PC-3 (cell line): Measurements from ENCODE around the gene PRLH. TPM values are rescaled to one million over a fixed set of nuclear protein-coding genes. Genes with fewer than 3 reads are reported as not detected.

ENCODE experiments used
- ATAC-seq: fragments of 200-7000 bp; cut with Tn5 transposase; 2 replicates; pipeline ENCODE4 v1.9.1; 2020; ENCODE audit warnings: mild to moderate bottlenecking, moderate library complexity
- BruUV-seq: library from RNA; stranded (reverse); fragments of 400-500 nt; replicated peaks from 2 replicates; lab custom pipeline; 2021; lab: Mats Ljungman, UMichigan
- CTCF ChIA-PET: fragments of 300-600 bp; sonication (Branson Sonifier 250); formaldehyde crosslinking; loops from one replicate; lab custom pipeline; 2022; ENCODE audit warnings: antibody characterized with exemption; lab: Charles Lee
- POLR2A ChIA-PET: fragments of 300-600 bp; sonication (Branson Sonifier 250); formaldehyde crosslinking; loops from one replicate; lab custom pipeline; 2022; ENCODE audit warnings: antibody characterized with exemption; ENCODE audit not compliant: unreplicated experiment; lab: Charles Lee
- DNase-seq: peaks from one replicate; pipeline ENCODE4 v3.0.0-alpha.2; 2015
- H2AFZ ChIP-seq: fragments of 300-600 bp; sonication (generic); 2 replicates; pipeline ENCODE4 v1.6.0; 2016; ENCODE audit warnings: antibody characterized with exemption, low read length
- H3F3A ChIP-seq: fragments of 300-600 bp; sonication (generic); one replicate; pipeline ENCODE4 v1.6.0; 2017; ENCODE audit warnings: antibody characterized with exemption, low read length, control low read depth, mild to moderate bottlenecking; ENCODE audit not compliant: unreplicated experiment
- H3K27ac ChIP-seq: fragments of 300-600 bp; sonication (generic); 2 replicates; pipeline ENCODE4 v1.5.1; 2016; ENCODE audit warnings: mild to moderate bottlenecking, low read length
- H3K27me3 ChIP-seq: fragments of 300-600 bp; sonication (generic); 2 replicates; pipeline ENCODE4 v1.6.1; 2016; ENCODE audit warnings: low read length, mixed read lengths
- H3K36me3 ChIP-seq: fragments of 300-600 bp; sonication (generic); 2 replicates; pipeline ENCODE4 v1.6.1; 2016; ENCODE audit warnings: low read depth, mixed run types, low read length, mixed read lengths
- H3K4me1 ChIP-seq: fragments of 300-600 bp; sonication (generic); 2 replicates; pipeline ENCODE4 v1.5.1; 2016; ENCODE audit warnings: low read length; ENCODE audit not compliant: insufficient read depth
- H3K4me2 ChIP-seq: fragments of 300-600 bp; sonication (generic); 2 replicates; pipeline ENCODE4 v1.6.0; 2016; ENCODE audit warnings: low read length
- H3K4me3 ChIP-seq: fragments of 300-600 bp; sonication (generic); 2 replicates; pipeline ENCODE4 v1.5.1; 2016; ENCODE audit warnings: mild to moderate bottlenecking, low read length, mixed read lengths
- H3K79me2 ChIP-seq: fragments of 300-600 bp; sonication (generic); 2 replicates; pipeline ENCODE4 v1.6.1; 2017; ENCODE audit warnings: low read length, mixed read lengths
- H3K9ac ChIP-seq: fragments of 300-600 bp; sonication (generic); 2 replicates; pipeline ENCODE4 v1.6.0; 2016; ENCODE audit warnings: mild to moderate bottlenecking, low read length
- H3K9me2 ChIP-seq: fragments of 300-600 bp; sonication (generic); replicated peaks from 2 replicates; pipeline ENCODE4 v1.6.1; 2016; ENCODE audit warnings: mixed run types, low read length, mixed read lengths
- H3K9me3 ChIP-seq: fragments of 300-600 bp; sonication (generic); 2 replicates; pipeline ENCODE4 v1.6.1; 2016; ENCODE audit warnings: low read length, mixed read lengths
- H4K20me1 ChIP-seq: fragments of 300-600 bp; sonication (generic); 2 replicates; pipeline ENCODE4 v1.6.1; 2016; ENCODE audit warnings: low read length, mixed read lengths
- EZH2 ChIP-seq: fragments of 300-600 bp; sonication (generic); IDR thresholded peaks from one replicate; pipeline ENCODE4 v1.6.1; 2017; ENCODE audit warnings: antibody characterized with exemption, mild to moderate bottlenecking, low read length; ENCODE audit not compliant: unreplicated experiment
- EZH2phosphoT487 ChIP-seq: fragments of 300-600 bp; sonication (generic); IDR thresholded peaks from 2 replicates; pipeline ENCODE4 v1.6.1; 2018; ENCODE audit warnings: mild to moderate bottlenecking, antibody characterized with exemption, low read length, borderline replicate concordance
- intact Hi-C: fragments of 100-400 bp; cut with micrococcal nuclease; formaldehyde crosslinking; loops from 2 replicates; pipeline ENCODE4 v1.9.0; 2023
- total RNA-seq: library from RNA; depleted of rRNA; stranded (reverse); fragments of >200 nt; gene quantifications from 2 replicates; pipeline ENCODE4 v1.2.3, GENCODE V29; 2014
- TF ChIP-seq, protein P1 (sequence below): fragments of 300-600 bp; sonication (generic); conservative IDR thresholded peaks from 2 replicates; pipeline ENCODE4 v1.5.1; 2017; ENCODE audit warnings: antibody characterized with exemption, low read depth, mild to moderate bottlenecking, low read length

The PRLH gene
- total RNA-seq, 1 experiment from 2014 or later: not detected

DNA sequence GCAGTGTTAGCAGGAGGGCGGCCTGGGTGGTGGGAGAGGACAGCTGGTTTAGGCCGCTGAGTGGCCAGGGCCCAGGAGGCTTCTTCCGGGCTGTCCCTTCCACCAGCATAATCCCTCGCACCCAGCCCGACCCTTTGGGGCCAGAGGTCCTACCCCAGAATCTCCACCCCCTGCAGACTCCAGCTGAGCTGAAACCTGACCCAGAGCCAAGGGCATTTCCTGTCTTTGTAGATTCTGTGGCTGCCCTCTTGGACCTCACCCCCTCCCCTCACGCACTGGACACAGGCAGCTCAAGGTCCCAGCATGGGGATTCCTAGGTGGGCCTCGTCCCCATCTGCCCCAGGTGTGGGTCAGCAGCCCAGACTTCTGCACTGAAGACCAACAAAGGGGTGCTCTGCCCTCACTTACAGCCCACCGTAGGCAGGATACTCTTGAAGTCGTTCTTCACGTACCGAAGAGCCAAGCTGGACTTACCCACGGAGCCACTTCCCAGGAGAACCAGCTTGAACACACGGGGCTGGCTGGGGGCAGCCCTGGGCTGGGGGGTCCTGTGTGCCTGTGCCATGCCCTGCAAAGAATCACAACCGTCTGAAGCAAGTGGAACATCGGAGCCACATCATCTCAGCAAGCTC, 19.3 kb downstream of the PRLH start:
- CTCF ChIA-PET: no interaction called here
- peaks cover 5% of the 10 kb centered on the region; the same call in 1 of the 2 replicates for H3K4me1 ChIP-seq

DNA sequence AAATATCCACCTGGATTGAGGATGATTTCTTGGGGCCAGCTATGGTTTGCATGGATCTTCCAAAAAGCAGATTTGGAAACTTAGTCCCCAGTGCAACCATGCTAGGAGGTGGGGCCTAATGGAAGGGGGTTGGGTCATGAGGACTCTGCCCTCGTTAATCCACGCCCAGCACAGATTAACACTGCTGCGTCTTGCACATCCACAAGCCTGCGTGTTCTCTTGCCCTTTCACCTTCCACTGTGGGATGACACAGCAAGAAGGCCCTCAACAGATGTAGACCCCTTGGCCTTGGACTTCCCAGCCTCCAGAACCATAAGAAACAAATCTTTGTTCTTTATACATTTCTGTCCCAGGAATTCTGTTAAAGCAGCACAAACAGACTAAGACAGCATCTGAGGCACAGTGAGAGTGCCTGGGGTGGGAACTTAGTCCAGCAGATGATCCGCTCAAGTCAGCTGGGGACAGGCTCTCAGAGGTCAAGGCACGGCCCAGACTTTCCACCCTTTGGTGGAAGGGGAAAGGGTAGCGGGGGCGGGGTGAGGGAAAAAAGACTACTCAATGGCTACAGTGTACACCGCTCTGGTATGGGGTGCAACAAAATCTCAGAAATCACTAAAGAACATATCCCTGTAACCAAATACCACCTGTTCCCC, 21.8 kb downstream of the PRLH start:
- H3K36me3 ChIP-seq: no peaks in the 10 kb centered on the region; the same call in 1 of the 2 replicates
- H3K27me3 ChIP-seq: no peaks in the 10 kb centered on the region
- no peak for DNase-seq
- POLR2A ChIA-PET: no interaction called here
- H3K4me2 ChIP-seq: peak overlapping the region; percentile 86
- H3K9ac ChIP-seq: no peak overlapping the region
- no peaks in the 10 kb centered on the region for H3K9me2 ChIP-seq
- BruUV-seq: no TSS peak
- H3K9me3 ChIP-seq: no peaks in the 10 kb centered on the region
- CTCF ChIA-PET: no interaction called here
- intact Hi-C loops: no loop called here
- peaks cover 14% of the 10 kb centered on the region for H3K4me1 ChIP-seq
- TF ChIP-seq EZH2 (no peak), EZH2phosphoT487 (no peak)
- TF ChIP-seq, protein P1, sequence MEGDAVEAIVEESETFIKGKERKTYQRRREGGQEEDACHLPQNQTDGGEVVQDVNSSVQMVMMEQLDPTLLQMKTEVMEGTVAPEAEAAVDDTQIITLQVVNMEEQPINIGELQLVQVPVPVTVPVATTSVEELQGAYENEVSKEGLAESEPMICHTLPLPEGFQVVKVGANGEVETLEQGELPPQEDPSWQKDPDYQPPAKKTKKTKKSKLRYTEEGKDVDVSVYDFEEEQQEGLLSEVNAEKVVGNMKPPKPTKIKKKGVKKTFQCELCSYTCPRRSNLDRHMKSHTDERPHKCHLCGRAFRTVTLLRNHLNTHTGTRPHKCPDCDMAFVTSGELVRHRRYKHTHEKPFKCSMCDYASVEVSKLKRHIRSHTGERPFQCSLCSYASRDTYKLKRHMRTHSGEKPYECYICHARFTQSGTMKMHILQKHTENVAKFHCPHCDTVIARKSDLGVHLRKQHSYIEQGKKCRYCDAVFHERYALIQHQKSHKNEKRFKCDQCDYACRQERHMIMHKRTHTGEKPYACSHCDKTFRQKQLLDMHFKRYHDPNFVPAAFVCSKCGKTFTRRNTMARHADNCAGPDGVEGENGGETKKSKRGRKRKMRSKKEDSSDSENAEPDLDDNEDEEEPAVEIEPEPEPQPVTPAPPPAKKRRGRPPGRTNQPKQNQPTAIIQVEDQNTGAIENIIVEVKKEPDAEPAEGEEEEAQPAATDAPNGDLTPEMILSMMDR: no peak
- no peak overlapping the region for H2AFZ ChIP-seq
- peak overlapping the region; percentile 71; the same call in 1 of the 2 replicates for H3K4me3 ChIP-seq
- no peak overlapping the region for H3K27ac ChIP-seq
- peaks cover 40% of the 10 kb centered on the region for H3K79me2 ChIP-seq
- 0 out of 2 replicates have a peak, but pooled peaks cover 5% of the 10 kb centered on the region for H4K20me1 ChIP-seq
- no peak for ATAC-seq
- no peaks in the 10 kb centered on the region for H3F3A ChIP-seq

More for the DNA sequence above, 19.3 kb downstream of the PRLH start:
- Histone ChIP-seq H2AFZ (no peak overlapping the region), H3K9me2 (no peaks in the 10 kb centered on the region), H3K9ac (no peak overlapping the region), H3K4me3 (no peak overlapping the region), H3K79me2 (peaks cover 40% of the 10 kb centered on the region), H3K4me2 (no peak overlapping the region), H3F3A (no peaks in the 10 kb centered on the region), H3K27me3 (no peaks in the 10 kb centered on the region), H4K20me1 (0 out of 2 replicates have a peak, but pooled peaks cover 5% of the 10 kb centered on the region), H3K9me3 (no peaks in the 10 kb centered on the region), H3K27ac (no peak overlapping the region), H3K36me3 (no peaks in the 10 kb centered on the region; the same call in 1 of the 2 replicates)
- no peak for DNase-seq
- POLR2A ChIA-PET: no interaction called here
- no peak for TF ChIP-seq EZH2phosphoT487
- TF ChIP-seq EZH2: no peak
- TF ChIP-seq, protein P1: no peak
- no peak for ATAC-seq
- no TSS peak for BruUV-seq
- intact Hi-C loops: no loop called here
